ENCODE results near the gene UBE2E1.

DNA sequence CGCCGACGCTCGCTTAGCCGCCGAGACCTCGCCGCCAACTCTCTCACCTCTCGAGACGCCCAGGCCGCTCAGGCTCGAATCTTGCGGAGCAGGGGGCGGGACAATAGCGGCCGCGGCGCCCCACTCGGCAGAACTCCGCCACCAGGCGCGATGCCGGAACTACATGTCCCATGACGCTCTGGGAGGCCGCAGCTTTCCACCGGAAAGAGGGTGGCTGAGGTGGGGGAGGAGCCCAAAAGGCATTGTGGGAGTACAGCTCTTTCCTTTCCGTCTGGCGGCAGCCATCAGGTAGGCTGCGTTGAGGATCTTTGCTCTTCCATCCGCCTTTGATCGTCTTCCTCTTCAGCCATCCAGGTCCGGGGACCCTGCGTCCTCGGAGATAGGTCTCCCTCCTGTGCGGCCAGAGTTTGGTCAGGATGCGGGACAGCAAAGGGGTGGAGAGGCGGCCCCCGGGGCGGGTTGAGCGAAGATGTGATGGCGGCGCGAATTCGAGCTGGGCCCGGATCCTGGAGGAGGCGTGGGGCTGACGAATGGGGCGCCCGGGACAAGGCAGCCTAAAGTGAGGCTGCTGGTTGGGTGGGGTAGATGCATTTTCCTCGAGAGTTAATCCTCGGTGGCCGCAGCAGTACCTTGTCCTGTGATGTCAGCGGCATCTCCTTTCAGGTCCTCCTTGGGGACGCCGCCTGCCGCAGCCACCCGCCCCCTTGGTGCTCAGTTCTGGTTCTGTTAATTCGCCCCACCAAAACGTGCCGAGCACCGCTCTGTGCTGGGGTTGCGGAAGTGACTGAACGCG, 111.3 kb downstream of the UBE2E1 start, which contains the start of the genes NKIRAS1 and RPL15:
- no peak for TF ChIP-seq EZH2 (IDR thresholded peaks at IDR 0.05; ENCODE audit: low read depth)
- TF ChIP-seq, protein P1, sequence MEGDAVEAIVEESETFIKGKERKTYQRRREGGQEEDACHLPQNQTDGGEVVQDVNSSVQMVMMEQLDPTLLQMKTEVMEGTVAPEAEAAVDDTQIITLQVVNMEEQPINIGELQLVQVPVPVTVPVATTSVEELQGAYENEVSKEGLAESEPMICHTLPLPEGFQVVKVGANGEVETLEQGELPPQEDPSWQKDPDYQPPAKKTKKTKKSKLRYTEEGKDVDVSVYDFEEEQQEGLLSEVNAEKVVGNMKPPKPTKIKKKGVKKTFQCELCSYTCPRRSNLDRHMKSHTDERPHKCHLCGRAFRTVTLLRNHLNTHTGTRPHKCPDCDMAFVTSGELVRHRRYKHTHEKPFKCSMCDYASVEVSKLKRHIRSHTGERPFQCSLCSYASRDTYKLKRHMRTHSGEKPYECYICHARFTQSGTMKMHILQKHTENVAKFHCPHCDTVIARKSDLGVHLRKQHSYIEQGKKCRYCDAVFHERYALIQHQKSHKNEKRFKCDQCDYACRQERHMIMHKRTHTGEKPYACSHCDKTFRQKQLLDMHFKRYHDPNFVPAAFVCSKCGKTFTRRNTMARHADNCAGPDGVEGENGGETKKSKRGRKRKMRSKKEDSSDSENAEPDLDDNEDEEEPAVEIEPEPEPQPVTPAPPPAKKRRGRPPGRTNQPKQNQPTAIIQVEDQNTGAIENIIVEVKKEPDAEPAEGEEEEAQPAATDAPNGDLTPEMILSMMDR (conservative IDR thresholded peaks at IDR 0.05): peak; percentile 61

Measured in PC-9 (cell line).